GM10266 (cell line): Measurements from ENCODE around the gene MRE11.

Experiments used
- DNase-seq: peaks from one replicate; pipeline ENCODE4 v3.0.0; 2012; ENCODE audit errors: extremely low spot score
- TF ChIP-seq, protein P1 (sequence below): IDR thresholded peaks from 2 replicates; pipeline ENCODE4 v1.5.1; 2012; ENCODE audit warnings: mild to moderate bottlenecking, low read depth; ENCODE audit not compliant: control insufficient read depth, insufficient read depth; ENCODE audit errors: missing control alignments

Gene MRE11

DNA sequence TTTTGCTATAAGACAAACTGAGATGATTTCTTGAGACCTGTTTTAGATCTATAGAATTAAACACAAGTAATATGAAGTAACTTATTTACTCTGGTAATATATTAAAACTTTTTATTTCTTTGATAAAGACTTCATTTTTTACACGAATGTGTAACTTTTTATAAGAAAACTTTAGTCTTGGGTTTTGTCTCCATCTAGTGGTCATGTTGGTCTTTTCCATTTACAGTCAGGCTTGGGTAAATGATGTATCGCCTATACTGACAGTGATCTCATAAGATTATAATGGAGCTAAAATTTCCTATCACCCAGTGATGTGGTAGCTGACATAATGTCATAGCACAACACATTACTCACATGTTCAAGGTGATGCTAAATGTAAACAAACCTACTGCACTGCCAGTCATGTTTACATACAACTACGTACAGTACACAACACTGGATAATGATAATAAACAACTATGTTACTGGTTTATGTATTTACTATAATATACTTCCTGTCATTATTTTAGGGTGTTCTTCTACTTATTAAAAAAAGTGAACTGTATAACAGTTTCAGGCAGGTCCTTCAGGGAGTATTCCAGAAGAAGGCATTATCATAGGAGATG lies 11.1 kb upstream of the MRE11 start:
- DNase-seq = peak; percentile 57
- TF ChIP-seq, protein P1, sequence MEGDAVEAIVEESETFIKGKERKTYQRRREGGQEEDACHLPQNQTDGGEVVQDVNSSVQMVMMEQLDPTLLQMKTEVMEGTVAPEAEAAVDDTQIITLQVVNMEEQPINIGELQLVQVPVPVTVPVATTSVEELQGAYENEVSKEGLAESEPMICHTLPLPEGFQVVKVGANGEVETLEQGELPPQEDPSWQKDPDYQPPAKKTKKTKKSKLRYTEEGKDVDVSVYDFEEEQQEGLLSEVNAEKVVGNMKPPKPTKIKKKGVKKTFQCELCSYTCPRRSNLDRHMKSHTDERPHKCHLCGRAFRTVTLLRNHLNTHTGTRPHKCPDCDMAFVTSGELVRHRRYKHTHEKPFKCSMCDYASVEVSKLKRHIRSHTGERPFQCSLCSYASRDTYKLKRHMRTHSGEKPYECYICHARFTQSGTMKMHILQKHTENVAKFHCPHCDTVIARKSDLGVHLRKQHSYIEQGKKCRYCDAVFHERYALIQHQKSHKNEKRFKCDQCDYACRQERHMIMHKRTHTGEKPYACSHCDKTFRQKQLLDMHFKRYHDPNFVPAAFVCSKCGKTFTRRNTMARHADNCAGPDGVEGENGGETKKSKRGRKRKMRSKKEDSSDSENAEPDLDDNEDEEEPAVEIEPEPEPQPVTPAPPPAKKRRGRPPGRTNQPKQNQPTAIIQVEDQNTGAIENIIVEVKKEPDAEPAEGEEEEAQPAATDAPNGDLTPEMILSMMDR = peak; percentile 64

DNA sequence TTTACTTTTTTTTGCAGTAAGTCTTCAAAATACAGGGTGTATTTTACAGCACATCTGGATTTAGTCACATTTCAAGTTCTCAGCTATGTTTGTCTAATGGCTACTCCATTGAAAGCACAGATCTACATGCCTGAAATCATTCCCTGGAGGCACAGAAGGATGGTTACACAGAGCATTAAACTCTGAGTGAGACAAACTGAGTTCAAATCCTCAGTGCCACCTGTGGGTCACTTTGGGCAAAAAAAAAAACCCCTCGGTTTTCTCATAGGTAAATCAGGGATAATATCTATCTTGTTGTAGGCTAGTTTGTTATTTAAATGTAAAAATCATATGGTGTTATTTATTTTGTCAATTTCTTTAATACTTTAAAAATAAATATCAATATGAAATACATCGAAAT lies 7.9 kb upstream of the MRE11 start:
- TF ChIP-seq, protein P1 = peak; percentile 6
- DNase-seq = no peak

DNA sequence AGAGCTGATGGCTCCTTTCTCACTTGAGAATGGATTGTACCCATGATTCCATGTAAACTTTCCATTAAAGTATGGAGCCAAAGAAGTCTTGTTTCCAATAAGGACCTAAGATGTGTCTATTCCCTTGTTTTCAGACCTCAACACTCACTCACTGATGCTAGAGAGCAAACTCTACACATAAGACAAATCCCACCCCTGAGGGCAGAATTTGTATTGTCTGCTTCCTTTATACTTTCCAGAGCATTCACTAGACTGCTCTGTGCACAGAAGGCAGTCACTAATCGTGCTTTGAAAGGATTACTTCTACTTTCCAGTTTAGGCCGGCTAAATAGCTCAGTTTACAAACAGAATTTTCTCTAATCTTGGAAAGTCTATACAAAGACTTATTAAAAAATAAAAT lies 6.5 kb upstream of the MRE11 start:
- no peak for DNase-seq
- TF ChIP-seq, protein P1 = no peak

DNA sequence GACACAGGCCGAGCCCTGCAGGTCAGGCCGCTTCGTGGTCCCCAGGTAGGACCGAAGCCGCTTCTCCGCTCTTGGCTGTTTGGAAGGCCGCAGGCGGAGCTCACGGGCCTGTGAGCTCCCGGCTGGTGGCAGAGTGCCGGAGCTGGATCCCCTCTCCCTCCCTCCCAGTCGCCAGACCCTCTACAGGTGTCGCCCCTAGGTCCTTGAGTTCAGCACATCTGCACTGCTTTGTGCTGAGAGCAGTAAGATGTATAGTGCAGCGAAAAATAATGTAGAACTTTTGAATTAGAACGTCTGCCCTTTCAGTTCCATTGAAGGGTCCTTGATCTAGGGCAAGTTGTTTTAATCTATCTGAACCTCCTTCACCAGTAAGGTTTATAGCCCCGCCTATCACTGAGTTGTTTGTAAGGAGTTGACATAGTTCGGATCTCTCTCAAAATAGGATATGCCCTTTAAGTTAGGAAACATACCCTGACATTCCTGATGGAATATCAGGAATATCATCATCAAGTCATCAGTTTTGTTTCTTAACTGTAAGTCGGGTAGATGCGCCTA lies 559 bp upstream of the MRE11 start:
- DNase-seq = no peak
- TF ChIP-seq, protein P1 = no peak

DNA sequence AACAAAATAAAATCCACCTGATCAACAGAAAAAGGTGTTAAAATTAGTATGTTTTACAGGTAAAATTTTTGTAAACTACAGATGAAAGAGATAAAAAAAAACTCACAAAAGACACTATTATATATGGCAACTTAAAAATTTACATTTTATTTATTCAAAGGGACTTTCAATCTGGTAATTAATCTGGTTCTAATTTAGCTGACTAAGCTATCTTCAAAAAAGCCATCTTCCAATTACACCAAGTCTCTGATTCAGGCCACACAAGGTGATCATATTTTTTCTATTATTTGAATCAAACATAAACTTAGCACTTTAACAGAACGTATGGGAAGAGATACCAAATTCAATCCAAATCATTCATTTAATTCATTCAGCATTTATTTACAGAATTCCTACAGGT lies 7.6 kb downstream of the MRE11 start:
- no peak for DNase-seq
- TF ChIP-seq, protein P1 = no peak

DNA sequence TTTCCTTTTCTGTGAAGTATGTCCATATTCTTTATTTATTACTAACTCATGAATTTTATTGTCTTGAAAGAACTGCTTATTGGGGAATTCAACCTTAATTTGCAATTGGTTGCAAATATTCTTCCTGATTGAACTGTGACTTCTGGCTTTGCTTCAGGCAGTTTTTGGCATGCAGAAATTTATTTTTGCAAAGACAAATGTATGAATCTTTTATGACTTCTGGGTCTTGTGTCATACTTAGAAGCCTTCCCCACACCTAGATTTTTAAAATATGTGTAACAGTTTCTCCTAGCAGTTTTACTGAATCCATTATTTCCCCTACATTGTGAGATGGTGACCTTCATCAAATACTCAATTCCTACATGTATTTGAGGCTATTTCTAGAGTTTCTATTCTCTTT lies 12.3 kb downstream of the MRE11 start:
- no peak for DNase-seq
- TF ChIP-seq, protein P1 = no peak

DNA sequence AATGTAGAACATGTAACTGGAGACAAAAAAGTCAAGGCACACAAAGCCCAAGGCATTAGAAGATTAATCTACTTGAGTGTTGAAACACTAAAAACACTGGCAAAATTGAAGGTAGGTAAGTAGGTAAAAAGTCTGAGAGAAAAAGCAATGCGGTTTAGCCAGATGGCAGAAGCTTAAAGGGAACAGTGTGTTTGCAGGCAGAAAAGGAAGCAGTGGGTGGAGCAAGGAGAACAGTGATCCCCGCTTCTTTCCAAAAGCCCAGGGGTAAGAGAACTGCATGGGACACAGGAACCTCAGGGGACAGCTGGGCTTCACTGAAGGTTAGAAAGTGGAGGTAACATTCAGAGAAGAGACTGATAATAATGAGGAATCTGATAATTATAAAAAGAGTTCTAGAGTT lies 16.0 kb downstream of the MRE11 start:
- TF ChIP-seq, protein P1 = no peak
- DNase-seq = no peak
